GM19328 (cell line): Measurements from ENCODE around the gene PPP2R2C.

Experiments
- ATAC-seq: cut with Tn5 transposase; IDR thresholded peaks from one replicate; pipeline ENCODE4 v1.9.1; 2021; ENCODE audit warnings: mild to moderate bottlenecking, moderate library complexity; ENCODE audit not compliant: unreplicated experiment

Gene PPP2R2C

GRCh38 chr4:6291784-6292297 lies 180.6 kb downstream of the PPP2R2C start:
- ATAC-seq = no peak

DNA sequence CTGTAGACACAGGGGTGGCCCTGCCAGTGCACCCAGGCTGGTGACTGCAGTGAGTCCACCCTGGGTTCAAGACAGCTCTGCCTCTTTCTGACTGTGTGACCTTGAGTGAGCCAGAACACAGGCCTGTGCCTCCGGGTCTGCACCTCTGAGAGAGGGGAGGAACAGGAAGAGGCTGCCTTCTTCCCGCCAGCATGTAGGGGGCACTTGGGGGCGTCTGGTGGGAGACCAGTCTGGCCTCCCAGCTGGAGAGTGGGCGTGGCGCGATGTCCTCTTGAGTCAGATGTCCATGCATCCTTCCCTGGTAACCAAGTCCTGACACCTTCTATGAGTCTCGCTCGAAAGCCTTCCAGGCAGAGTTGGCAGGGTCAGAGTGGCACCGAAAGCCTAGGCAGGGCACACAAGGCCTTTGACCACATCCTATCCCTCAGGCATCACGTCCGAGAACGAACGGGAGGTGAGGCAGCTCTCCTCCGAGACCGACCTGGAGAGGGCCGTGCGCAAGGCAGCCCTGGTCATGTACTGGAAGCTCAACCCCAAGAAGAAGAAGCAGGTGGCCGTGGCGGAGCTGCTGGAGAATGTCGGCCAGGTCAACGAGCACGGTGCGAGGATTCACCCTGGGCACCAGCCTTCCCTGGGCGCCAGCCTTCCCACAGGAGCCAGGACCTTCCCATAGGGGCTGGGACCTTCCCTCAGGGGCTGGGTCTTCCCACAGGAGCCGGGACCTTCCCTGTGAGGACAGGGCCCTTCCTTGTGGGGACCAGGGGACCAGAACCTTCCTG lies 181.5 kb downstream of the PPP2R2C start:
- no peak for ATAC-seq

- no peak for ATAC-seq
Observed at GRCh38 chr4:6290256-6290655, 182.2 kb downstream of the PPP2R2C start.

DNA sequence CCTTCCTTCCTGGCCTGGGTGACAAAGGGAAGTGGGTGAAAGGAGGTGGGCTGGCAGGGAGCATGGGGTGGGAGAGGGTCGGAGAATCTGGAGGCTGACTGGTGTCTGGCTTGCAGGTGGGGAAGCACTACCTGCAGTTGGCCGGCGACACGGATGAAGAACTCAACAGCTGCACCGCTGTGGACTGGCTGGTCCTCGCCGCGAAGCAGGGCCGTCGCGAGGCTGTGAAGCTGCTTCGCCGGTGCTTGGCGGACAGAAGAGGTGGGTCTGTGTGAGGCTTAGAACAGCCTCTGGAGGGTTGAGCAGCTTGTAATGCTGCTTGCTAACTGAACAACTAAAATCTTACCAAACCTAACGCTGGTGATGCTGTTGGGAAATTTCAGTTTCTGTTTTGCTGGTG lies 183.5 kb downstream of the PPP2R2C start:
- no peak for ATAC-seq

DNA sequence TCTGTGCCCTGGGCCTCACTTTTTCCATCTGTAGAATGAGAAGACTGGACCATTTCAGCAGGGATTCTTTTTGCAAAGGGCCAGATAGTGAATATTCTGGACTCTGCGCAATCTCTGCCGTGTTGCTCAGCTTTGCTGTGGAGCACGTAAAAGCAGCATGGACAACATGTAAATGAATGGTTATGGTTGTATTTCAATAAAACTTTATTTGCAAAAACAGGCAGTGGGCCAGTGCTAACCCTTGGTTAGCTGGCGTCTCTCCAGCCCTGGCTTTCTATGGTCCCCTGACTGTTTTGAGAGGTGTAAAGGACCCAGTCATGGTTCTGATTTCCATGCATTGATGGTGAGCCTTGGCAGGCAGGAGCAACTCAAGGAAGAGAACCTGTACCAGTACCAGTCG lies 184.1 kb downstream of the PPP2R2C start:
- ATAC-seq = no peak

GRCh38 chr4:6287017-6287788 lies 185.2 kb downstream of the PPP2R2C start:
- ATAC-seq = no peak

DNA sequence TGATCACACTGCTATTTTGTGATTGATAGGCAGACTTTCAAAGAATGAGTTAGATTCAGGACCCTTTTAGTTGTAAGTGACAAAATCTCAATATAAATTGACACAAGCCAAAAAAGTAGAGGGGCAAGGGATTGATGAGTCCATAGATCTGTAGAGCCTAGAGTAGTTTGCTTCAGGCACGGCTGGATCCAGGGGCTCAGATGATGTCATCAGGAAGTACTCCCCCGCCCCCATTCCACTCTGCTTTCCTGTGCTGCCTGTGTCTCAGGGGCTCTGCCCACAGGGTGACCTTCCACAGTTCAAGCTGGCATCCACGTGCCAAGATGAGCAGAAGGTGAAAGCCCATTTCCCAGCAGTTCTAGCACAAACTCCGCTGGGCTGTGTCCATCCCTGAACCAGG lies 189.1 kb downstream of the PPP2R2C start:
- no peak for ATAC-seq

DNA sequence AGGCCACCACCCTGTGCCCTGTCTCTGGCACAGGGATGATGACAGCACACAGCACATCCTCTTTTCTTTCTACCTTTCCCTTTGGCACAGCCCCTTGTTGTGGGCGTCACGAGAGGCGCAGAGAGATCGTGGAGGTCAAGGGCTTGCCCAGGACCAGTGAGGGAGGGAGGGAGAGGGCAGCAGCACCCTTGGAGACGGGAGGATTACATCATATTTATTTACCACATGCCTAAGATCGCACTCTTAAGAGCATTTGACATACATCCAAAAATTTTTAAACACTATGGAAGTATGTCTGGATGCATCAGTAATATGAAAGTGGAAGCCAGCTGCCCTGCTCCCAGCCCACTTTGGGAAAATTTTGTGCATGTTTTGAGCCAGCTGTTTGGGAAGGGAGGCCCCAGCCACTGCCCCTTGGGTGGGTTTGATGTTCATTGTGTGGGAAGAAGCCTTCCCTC lies 190.1 kb downstream of the PPP2R2C start:
- ATAC-seq = no peak

GRCh38 chr4:6281436-6282313 lies 190.7 kb downstream of the PPP2R2C start:
- no peak for ATAC-seq

GRCh38 chr4:6280365-6280996 lies 191.9 kb downstream of the PPP2R2C start:
- ATAC-seq = no peak

GRCh38 chr4:6279582-6280289 lies 192.7 kb downstream of the PPP2R2C start:
- no peak for ATAC-seq

- peak; percentile 88 for ATAC-seq
Observed at GRCh38 chr4:6278801-6279197, 193.6 kb downstream of the PPP2R2C start.

DNA sequence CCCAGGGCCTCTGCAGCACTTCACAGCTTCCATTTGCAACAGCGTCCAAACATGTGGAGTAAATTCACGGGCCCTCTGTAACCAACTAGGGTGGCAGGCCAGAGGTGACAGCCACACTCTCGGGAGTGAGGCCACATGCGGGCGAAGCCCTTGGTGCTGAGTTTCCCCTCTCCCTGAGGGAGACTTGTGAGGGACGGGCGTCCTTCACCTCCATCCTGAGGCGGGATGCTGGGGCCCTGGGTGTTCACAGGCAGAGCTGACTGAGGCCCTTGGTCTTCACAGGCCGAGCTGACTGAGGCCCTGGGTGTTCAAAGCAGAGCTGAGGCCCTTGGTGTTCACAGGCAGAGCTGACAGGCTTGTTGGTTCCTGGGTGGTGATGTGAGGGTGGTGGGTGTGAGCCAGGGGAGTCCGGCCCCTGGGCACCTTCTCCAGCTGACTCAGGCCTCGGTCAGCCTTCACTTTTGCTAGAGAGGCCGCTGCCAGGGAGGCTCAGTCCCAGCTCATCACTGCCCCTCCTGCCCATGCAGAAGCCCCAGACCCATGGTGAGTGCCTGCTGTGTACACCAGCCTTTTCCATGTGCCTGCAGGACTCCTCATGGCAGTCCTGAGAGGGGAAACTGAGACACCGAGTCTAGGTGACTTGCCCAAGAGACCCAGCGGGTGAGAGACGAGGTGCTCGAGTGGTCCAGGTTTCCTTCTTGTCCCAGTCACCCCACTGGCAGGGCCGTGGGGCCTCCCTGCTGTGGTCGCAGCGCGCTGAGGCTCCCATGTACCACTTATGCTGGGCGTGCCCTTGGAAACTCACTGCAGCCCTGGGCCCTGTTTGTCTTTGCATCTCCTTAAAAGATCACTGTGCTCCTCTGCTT lies 194.2 kb downstream of the PPP2R2C start:
- ATAC-seq = no peak

- ATAC-seq = no peak
Observed at GRCh38 chr4:6277139-6277802, 195.1 kb downstream of the PPP2R2C start.

GRCh38 chr4:6275898-6276806 lies 196.3 kb downstream of the PPP2R2C start:
- ATAC-seq = no peak

- no peak for ATAC-seq
Observed at GRCh38 chr4:6275351-6275750, 197.1 kb downstream of the PPP2R2C start.

- no peak for ATAC-seq
Observed at GRCh38 chr4:6273661-6273990, 198.8 kb downstream of the PPP2R2C start.
